ENCODE results near the gene KCNQ1. TPM values are rescaled to one million over a fixed set of nuclear protein-coding genes. Genes with fewer than 3 reads are reported as not detected.

KCNQ1 gene
- total RNA-seq, 2 donors from 2014 or later = 18.6 to 25.5 TPM

DNA sequence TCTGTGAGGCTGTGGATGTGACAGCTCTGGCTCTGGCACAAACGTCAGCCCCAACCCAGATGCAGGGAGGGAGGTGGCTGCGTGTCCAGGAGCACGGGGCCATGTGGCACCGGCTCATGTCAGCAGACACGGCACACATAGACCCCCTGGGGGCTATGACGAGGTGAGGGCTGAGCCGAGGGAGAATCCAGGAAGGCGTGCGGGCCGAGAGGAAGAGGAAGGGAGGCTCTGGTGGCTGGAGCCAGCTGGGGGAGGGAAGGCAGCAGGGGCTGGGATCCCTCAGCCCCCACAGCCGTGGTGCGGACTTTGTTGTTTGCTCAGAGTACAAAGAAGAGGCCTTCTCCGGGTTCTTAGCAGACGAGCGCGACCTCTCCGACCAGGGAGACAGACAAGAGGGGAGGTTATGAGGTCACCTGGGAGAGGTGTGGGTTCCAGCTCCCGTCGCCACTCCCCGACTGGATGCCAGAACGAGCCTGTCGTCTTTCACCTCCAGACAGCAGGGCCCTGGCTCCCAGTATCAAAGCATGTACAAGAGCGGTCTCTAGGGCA is 394.7 kb downstream of the KCNQ1 start:
- Mint-ChIP-seq H3K4me1 (peaks cover 14% of the 10 kb centered on the region), H3K27me3 (no peaks in the 10 kb centered on the region), H3K27ac (peak overlapping the region; percentile 66), H3K4me3 (no peak overlapping the region), H3K36me3 (ENCODE audit: low read depth) (no peaks in the 10 kb centered on the region)
- ATAC-seq (no peak), DNase-seq (no peak)
- H3K9me3 ChIP-seq (ENCODE audit: control insufficient read depth, low read length, poor library complexity, severe bottlenecking) = no peaks in the 10 kb centered on the region

DNA sequence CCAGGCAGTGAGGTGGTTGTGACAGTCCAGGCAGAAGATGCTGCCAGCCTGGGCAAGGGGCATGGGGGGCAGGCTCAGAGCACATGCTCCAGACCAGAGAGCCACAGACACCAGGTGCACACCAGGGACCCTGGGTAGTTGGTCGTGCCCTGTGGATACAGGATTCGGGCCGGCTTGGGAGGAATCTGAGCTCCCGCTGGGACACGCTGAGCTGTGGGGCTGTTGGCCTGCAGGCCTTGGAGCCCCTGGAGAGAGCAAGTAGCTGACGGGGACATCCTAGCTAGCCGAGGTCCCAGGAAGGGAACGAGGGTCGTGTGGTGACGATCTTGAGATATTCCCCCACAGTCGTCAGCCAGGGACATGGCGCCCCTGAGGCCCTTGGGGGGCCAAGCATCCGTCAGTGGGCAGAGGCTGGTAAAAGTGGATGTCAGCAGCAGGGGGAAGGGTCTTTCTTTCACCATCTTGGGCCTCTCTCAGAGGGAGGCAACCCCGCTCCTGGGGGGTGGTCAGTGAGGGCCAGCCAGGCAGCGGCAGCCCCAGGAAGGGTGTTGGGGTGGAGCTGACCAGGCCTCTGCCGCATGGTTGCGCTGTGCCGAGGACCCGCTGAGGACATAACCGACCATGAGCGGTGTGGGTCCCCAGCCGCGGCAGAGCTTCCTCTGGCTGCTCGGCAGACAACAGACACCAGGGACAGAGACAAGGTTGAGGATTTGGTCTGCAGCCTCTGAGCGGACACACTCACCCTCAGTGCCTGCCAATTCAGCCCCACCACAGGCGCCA is 396.8 kb downstream of the KCNQ1 start:
- DNase-seq (no peak), ATAC-seq (no peak)
- Mint-ChIP-seq H3K4me1 (peaks cover 10% of the 10 kb centered on the region), H3K27me3 (no peaks in the 10 kb centered on the region), H3K27ac (no peak overlapping the region), H3K4me3 (no peak overlapping the region), H3K36me3 (ENCODE audit: low read depth) (no peaks in the 10 kb centered on the region)
- H3K9me3 ChIP-seq (ENCODE audit: control insufficient read depth, low read length, poor library complexity, severe bottlenecking) = no peaks in the 10 kb centered on the region

DNA sequence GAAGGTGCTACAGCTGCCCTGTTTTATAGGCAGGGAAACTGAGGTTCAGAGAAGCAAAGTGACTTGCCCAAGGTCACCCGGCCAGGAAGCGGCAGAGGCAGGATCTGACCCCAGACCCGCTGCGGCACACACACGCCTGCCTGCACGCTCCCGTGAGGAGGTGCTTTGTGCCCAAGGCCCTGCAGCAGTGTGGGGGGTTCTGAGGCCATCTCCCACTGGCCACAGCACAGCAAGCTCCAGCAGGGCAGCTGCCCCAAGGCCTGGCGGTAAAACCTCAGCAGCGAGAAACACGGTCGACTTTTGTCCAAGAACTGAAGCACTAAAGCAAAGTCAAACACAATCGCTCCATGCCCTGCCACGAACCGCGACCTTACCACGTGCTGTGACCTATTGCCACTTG is 398.1 kb downstream of the KCNQ1 start:
- DNase-seq = no peak
- no peaks in the 10 kb centered on the region for H3K36me3 Mint-ChIP-seq (ENCODE audit: low read depth)
- H3K4me1 Mint-ChIP-seq = peaks cover 10% of the 10 kb centered on the region
- no peaks in the 10 kb centered on the region for H3K27me3 Mint-ChIP-seq
- no peaks in the 10 kb centered on the region for H3K9me3 ChIP-seq (ENCODE audit: control insufficient read depth, low read length, poor library complexity, severe bottlenecking)
- no peak overlapping the region for H3K27ac Mint-ChIP-seq
- H3K4me3 Mint-ChIP-seq = no peak overlapping the region
- no peak for ATAC-seq

DNA sequence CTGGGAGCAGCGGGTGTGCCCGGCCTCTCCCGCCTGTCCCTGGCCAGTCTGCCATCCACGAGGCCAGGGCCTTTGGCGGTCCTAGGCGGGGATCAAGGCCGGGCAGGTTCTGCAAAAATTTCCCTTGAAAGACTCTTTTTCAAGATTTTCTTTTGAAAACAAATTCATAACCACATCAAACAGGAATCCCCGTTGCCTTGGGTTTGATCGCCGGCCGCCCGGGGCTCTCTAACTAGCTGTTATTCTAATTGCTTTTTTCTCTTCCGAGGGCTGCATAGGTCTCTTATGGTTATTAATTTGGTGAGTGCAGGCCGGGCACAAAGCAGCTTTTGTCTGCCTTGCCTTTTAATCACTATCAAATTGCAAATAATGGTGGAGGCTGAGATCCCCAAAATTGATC is 398.7 kb downstream of the KCNQ1 start:
- H3K4me3 Mint-ChIP-seq = no peak overlapping the region
- ATAC-seq (no peak), DNase-seq (no peak)
- H3K4me1 Mint-ChIP-seq = peaks cover 10% of the 10 kb centered on the region
- H3K9me3 ChIP-seq (ENCODE audit: control insufficient read depth, low read length, poor library complexity, severe bottlenecking) = no peaks in the 10 kb centered on the region
- H3K36me3 Mint-ChIP-seq (ENCODE audit: low read depth) = no peaks in the 10 kb centered on the region
- H3K27ac Mint-ChIP-seq = peak overlapping the region; percentile 45
- no peaks in the 10 kb centered on the region for H3K27me3 Mint-ChIP-seq

DNA sequence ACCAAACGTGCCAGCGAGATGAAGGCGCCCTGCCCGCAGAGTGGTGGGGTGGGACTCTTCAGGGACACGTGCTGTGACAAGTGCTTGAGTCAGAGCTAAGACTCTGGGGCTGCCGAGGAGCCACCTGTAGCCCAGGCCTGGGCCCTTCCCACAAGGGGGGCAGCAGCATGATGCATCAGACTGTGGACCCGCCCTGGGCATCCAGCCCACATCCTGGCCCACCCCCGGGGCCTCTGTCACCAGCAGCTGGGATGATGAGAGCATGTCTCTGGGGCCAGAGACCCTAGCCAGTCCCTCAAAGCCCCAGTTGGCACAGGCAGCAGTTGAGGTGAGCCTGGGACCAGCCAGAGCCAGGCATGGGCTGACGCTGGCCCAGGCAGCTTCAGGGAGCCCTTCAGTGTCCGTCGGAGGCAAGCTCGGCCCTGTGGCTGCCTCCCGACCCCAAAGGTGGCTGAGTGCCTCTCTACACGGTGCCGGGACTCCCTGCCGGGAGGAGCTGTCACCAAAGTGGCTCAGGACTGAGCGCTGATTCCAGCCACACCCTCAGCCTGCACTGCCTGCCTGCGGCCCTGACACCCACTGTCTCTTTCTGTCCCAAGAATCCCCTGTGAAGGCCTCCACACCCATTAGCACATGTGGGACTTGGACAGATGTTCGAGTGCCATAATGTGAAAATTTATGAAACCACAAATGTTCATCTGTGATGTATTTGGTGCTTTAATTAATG is 399.5 kb downstream of the KCNQ1 start:
- no peaks in the 10 kb centered on the region for H3K27me3 Mint-ChIP-seq
- DNase-seq (no peak), ATAC-seq (no peak)
- H3K27ac Mint-ChIP-seq = peak overlapping the region; percentile 45
- H3K36me3 Mint-ChIP-seq (ENCODE audit: low read depth) = no peaks in the 10 kb centered on the region
- no peaks in the 10 kb centered on the region for H3K9me3 ChIP-seq (ENCODE audit: control insufficient read depth, low read length, poor library complexity, severe bottlenecking)
- H3K4me3 Mint-ChIP-seq = no peak overlapping the region
- H3K4me1 Mint-ChIP-seq = peaks cover 10% of the 10 kb centered on the region

DNA sequence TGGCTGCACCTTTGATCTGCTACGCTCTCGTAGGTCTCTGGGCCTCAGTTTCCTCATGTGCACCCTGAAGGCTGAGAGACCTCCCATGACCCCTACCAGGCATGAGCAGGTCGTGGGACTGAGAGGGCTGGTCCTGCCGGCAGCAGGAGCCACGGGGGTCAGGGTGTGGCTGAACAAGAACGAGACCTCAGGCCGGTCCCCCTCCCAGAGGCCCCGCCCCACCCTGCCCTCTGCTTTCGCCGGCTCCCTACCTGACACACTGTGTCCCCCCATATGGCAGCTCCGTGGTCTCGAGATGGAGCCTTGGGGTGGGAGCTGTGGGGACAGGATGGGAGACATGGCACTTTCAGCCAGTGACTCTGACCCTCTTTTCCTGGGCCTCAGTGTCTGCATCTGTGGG is 400.2 kb downstream of the KCNQ1 start:
- no peak overlapping the region for H3K4me3 Mint-ChIP-seq
- ATAC-seq (no peak), DNase-seq (no peak)
- no peaks in the 10 kb centered on the region for H3K36me3 Mint-ChIP-seq (ENCODE audit: low read depth)
- H3K27ac Mint-ChIP-seq = no peak overlapping the region
- H3K9me3 ChIP-seq (ENCODE audit: control insufficient read depth, low read length, poor library complexity, severe bottlenecking) = no peaks in the 10 kb centered on the region
- peaks cover 7% of the 10 kb centered on the region for H3K4me1 Mint-ChIP-seq
- H3K27me3 Mint-ChIP-seq = no peaks in the 10 kb centered on the region

DNA sequence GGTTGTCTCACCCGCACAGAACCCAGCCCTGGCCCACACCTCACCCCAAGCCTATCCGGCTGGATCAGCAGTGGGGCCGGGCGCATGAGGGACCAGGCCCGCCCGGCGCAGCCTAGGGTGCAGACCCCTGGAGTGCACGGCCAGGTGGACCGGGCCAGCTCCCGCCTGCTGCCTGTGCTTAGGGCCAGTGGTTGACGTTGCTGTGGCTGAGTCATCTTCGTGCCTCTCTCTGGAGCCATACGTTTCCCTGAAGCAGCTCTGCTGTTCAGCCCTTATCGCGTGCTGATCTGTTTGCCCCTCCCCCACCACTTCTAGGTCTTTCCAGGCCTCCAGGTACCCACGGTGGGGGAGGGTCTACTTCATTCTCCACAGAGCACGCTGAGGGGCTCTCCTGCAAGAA is 401.2 kb downstream of the KCNQ1 start:
- no peak for ATAC-seq
- no peaks in the 10 kb centered on the region for H3K9me3 ChIP-seq (ENCODE audit: control insufficient read depth, low read length, poor library complexity, severe bottlenecking)
- DNase-seq = no peak
- Mint-ChIP-seq H3K27me3 (no peaks in the 10 kb centered on the region), H3K27ac (no peak overlapping the region), H3K4me3 (no peak overlapping the region), H3K4me1 (peaks cover 3% of the 10 kb centered on the region), H3K36me3 (ENCODE audit: low read depth) (no peaks in the 10 kb centered on the region)

DNA sequence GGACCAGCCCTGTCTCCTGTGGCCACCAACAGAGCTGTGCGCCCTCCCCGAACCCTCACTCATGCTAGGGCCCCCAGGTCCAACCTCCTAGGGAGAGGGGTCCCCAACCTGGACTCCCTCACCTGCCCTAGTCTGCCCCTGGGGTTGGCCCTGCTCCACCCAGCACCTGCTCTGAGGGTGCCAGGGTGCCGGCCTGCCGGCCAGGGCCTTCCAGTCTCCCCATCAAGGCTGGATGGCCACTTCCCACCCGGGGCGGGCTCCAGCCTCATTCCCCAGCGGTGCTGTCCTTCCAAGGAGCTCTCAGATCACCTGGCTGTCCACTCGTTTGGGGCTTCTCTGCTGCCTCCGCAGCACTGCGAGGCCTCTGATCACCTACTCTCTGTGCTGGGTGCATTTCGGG is 401.7 kb downstream of the KCNQ1 start:
- H3K4me3 Mint-ChIP-seq = no peak overlapping the region
- no peaks in the 10 kb centered on the region for H3K27me3 Mint-ChIP-seq
- no peaks in the 10 kb centered on the region for H3K36me3 Mint-ChIP-seq (ENCODE audit: low read depth)
- ATAC-seq (no peak), DNase-seq (no peak)
- H3K9me3 ChIP-seq (ENCODE audit: control insufficient read depth, low read length, poor library complexity, severe bottlenecking) = no peaks in the 10 kb centered on the region
- peaks cover 2% of the 10 kb centered on the region for H3K4me1 Mint-ChIP-seq
- H3K27ac Mint-ChIP-seq = no peak overlapping the region

DNA sequence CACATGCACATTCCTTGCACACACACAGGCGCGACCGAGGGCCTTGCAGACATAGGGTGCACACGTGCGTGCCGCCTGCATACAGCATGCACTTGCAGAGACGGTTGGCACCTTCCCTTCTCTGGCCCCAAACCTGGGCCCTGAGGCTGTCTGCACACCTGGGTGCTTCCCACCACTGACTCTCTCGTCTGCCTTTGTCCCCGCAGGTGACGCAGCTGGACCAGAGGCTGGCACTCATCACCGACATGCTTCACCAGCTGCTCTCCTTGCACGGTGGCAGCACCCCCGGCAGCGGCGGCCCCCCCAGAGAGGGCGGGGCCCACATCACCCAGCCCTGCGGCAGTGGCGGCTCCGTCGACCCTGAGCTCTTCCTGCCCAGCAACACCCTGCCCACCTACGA is 402.8 kb downstream of the KCNQ1 start:
- H3K27me3 Mint-ChIP-seq = no peaks in the 10 kb centered on the region
- H3K36me3 Mint-ChIP-seq (ENCODE audit: low read depth) = no peaks in the 10 kb centered on the region
- no peak for ATAC-seq

DNA sequence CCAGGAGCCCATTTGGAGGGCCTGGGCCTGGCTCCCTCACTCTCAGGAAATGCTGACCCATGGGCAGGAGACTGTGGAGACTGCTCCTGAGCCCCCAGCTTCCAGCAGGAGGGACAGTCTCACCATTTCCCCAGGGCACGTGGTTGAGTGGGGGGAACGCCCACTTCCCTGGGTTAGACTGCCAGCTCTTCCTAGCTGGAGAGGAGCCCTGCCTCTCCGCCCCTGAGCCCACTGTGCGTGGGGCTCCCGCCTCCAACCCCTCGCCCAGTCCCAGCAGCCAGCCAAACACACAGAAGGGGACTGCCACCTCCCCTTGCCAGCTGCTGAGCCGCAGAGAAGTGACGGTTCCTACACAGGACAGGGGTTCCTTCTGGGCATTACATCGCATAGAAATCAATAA is 403.7 kb downstream of the KCNQ1 start:
- no peaks in the 10 kb centered on the region for H3K27me3 Mint-ChIP-seq
- ATAC-seq (no peak), DNase-seq (no peak)
- no peak overlapping the region for H3K27ac Mint-ChIP-seq
- no peaks in the 10 kb centered on the region for H3K36me3 Mint-ChIP-seq (ENCODE audit: low read depth)
- H3K4me1 Mint-ChIP-seq = no peaks in the 10 kb centered on the region
- no peak overlapping the region for H3K4me3 Mint-ChIP-seq
- H3K9me3 ChIP-seq (ENCODE audit: control insufficient read depth, low read length, poor library complexity, severe bottlenecking) = no peaks in the 10 kb centered on the region

More for the DNA sequence above, 402.8 kb downstream of the KCNQ1 start:
- H3K4me1 Mint-ChIP-seq = no peaks in the 10 kb centered on the region
- no peak for DNase-seq
- H3K4me3 Mint-ChIP-seq = no peak overlapping the region
- no peaks in the 10 kb centered on the region for H3K9me3 ChIP-seq (ENCODE audit: control insufficient read depth, low read length, poor library complexity, severe bottlenecking)
- H3K27ac Mint-ChIP-seq = no peak overlapping the region

DNA sequence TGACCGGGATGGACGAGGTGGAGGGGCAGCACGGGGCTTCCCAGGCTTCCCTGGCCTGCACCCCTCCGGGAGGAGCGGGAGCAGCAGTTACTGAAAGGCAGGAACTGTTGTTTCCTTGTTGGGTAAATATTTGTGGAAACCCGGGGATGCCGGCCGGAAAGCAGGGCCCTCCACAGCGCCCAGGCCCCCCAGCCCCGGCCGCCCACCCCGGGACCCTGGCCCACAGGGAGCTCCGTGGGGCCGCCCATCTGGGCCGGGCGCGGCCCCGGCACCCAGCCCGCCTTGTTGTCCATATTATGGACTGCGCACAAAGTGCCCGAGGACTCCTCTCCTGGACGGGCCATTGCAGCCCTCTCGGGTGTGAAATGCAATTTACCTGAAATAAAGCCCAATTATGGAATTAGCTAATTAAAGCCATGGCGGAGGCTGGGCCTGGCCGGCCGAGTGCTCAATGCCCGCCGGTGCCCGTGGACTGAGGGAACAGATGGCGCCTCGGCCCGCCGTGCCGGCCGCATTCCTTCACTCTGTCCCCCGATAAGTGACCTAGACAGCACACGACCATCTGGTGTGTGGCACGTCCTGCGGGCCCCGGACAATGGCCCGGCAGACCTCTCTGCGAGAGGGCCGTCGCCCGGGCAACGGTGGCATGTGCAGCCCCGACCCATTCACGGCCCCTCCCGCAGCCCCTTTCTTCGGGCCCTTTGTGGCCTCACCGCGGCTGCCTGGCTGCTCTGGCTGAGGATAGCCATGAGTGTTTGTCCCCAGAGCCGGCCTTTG is 405.4 kb downstream of the KCNQ1 start:
- H3K27me3 Mint-ChIP-seq = no peaks in the 10 kb centered on the region
- H3K36me3 Mint-ChIP-seq (ENCODE audit: low read depth) = no peaks in the 10 kb centered on the region
- H3K9me3 ChIP-seq (ENCODE audit: control insufficient read depth, low read length, poor library complexity, severe bottlenecking) = no peaks in the 10 kb centered on the region
- H3K27ac Mint-ChIP-seq = no peak overlapping the region
- H3K4me3 Mint-ChIP-seq = no peak overlapping the region
- H3K4me1 Mint-ChIP-seq = no peaks in the 10 kb centered on the region
- no peak for ATAC-seq
- no peak for DNase-seq

DNA sequence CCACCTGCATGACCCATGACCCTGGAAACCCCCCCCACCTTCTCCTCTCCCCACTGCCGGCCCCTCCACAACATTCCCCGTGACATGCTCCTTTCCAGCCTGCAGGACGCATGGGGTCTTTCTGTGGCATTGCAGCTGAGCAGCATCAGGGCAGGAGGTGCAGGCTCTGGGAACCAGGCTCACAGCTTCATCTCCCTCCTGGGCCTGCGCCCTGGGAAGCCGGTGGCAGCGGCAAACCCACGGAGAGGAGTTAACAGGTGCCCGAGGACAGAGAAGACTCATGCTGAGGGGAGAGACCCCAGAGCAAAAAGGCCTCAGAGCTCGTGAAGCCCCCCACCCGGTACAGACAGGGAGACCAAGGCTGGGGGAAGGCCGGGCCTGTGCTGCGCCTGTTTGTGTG is 408.6 kb downstream of the KCNQ1 start:
- no peaks in the 10 kb centered on the region for H3K4me1 Mint-ChIP-seq
- ATAC-seq = no peak
- no peaks in the 10 kb centered on the region for H3K9me3 ChIP-seq (ENCODE audit: control insufficient read depth, low read length, poor library complexity, severe bottlenecking)
- H3K36me3 Mint-ChIP-seq (ENCODE audit: low read depth) = no peaks in the 10 kb centered on the region
- H3K27ac Mint-ChIP-seq = no peak overlapping the region
- DNase-seq = no peak
- H3K27me3 Mint-ChIP-seq = no peaks in the 10 kb centered on the region
- H3K4me3 Mint-ChIP-seq = no peak overlapping the region

DNA sequence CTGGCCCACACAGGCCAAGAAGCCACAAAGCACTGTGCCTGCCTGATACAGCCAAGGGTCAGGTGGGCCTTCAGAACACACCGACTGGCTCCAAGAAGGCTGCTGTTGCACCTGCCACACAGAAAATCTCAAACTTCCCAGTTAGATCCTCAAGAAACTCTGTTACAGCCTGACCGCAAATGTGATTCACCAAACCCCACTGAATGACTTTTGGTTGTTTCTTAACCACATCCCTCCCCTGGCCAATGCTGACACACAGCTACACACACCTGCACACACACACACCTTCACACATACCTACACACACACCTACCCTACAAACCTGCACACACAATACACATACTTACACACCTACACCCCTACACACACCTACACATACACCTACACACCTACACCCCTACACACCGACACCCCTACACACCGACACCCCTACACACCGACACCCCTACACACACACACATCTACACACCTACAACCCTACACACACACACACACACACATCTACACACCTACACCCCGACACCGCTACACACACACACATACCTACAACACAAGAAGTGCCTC is 409.3 kb downstream of the KCNQ1 start:
- ATAC-seq (no peak), DNase-seq (no peak)
- Mint-ChIP-seq H3K4me1 (no peaks in the 10 kb centered on the region), H3K27ac (no peak overlapping the region), H3K27me3 (no peaks in the 10 kb centered on the region), H3K4me3 (no peak overlapping the region), H3K36me3 (ENCODE audit: low read depth) (no peaks in the 10 kb centered on the region)
- H3K9me3 ChIP-seq (ENCODE audit: control insufficient read depth, low read length, poor library complexity, severe bottlenecking) = no peaks in the 10 kb centered on the region
